ENCODE data around the gene BACE2. TPM values are rescaled to one million over a fixed set of nuclear protein-coding genes. Genes with fewer than 3 reads are reported as not detected.

The BACE2 gene
- total and polyA plus RNA-seq, 2 donors (not counting 3 experiments of a cell fraction or from before 2014, with no cell fraction given), result 113 to 184 TPM

DNA sequence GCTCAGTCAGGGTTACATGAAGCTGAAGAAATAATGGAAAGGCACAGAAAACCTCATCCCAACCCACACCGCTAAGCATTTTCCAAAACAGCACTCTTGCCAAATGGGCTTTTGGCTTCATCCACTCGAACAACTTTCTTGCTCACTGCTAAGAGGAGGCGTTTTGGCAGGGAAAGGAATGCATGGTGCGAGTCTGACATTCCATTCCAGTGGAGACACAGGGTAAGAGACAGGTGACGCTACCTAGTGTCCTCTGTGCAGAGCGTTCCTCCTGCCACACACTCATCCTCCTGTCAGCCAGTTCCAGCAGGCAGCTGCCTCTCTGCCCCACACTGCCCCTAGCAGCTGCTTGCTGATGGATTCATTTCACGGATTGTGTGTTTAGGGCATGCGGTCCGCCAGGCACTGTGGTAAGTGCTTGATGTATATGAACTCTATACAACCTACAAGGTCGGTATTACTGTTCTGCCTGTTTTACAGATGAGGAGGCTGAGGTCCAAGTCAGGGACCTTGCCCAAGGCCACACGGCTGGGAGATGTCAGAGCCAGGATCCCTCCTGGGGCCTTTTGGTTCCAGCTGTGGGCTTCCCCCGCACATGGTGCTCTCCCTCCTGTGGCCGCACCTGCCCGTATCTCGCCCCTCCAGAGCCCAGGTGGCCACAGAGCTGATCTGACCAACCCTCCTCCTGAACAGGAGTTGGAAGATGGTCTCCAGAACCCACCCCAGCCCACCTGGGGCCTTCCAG is 25.7 kb upstream of the BACE2 start:
- H3K4me3 ChIP-seq (replicated peaks in 1 of 3; ENCODE audit: insufficient read depth in 1 of 3, low read depth in 1 of 3, low read length in 3 of 3), result no peak overlapping the region
- POLR2A ChIA-PET, result no interaction called here
- H3K4me2 ChIP-seq (ENCODE audit: insufficient read depth, low read length), result no peak overlapping the region
- no peak overlapping the region for H3K27ac ChIP-seq (ENCODE audit: insufficient read depth, low read depth, low read length)
- no peaks in the 10 kb centered on the region for H3K9me1 ChIP-seq (replicated peaks; ENCODE audit: control insufficient read depth, extremely low read depth, insufficient read depth, low read length)
- no peak overlapping the region for H2AFZ ChIP-seq (ENCODE audit: low read depth, low read length)
- H3K36me3 ChIP-seq (ENCODE audit: control insufficient read depth in 2 of 2, extremely low read depth in 1 of 2, insufficient read depth in 2 of 2, low read length in 2 of 2), result no peaks in the 10 kb centered on the region
- BruUV-seq (replicated peaks), result no TSS peak
- no peaks in the 10 kb centered on the region for H3K9me3 ChIP-seq (replicated peaks; ENCODE audit: control insufficient read depth, insufficient read depth, low read length)
- CTCF ChIA-PET, result no interaction called here
- H3K79me2 ChIP-seq (ENCODE audit: control insufficient read depth, insufficient read depth, low read length), result no peaks in the 10 kb centered on the region
- intact Hi-C loops (cut with micrococcal nuclease), result no loop called here
- dilution Hi-C loops (cut with MboI; ENCODE audit: extremely low pct_ligation_motif_present, low sequenced_read_pairs), result no loop called here
- FAIRE-seq (no peak), DNase-seq (ENCODE audit: low read depth, low spot score) (no peak)
- no peaks in the 10 kb centered on the region for H4K20me1 ChIP-seq (replicated peaks; ENCODE audit: control insufficient read depth, extremely low read depth, insufficient read depth, low read length)
- TF ChIP-seq EZH2 (IDR thresholded peaks at IDR 0.05; ENCODE audit: borderline replicate concordance, low read depth, low read length, severe bottlenecking) (no peak), POLR2A (IDR thresholded peaks at IDR 0.05; ENCODE audit: low read depth, low read length) (no peak), MAX (IDR thresholded peaks at IDR 0.05; ENCODE audit: insufficient read depth, insufficient read length) (no peak), GATA2 (IDR thresholded peaks at IDR 0.05; ENCODE audit: insufficient read depth, insufficient read length, low read depth, low read length) (no peak), FOS (IDR thresholded peaks at IDR 0.05; ENCODE audit: borderline replicate concordance, insufficient read depth, low read length) (no peak), JUN (IDR thresholded peaks at IDR 0.05; ENCODE audit: borderline replicate concordance, insufficient read depth, insufficient read length, low read depth) (no peak), MYC (IDR thresholded peaks at IDR 0.05; ENCODE audit: low read depth, low read length) (no peak), CTCF (IDR thresholded peaks at IDR 0.05; ENCODE audit: extremely low read depth in 1 of 2, insufficient read depth in 1 of 2, low read depth in 1 of 2, low read length in 2 of 2) (no peak), POLR2AphosphoS5 (IDR thresholded peaks at IDR 0.05; ENCODE audit: insufficient read depth, low read depth, low read length) (no peak)
- H3K9ac ChIP-seq (replicated peaks; ENCODE audit: extremely low read depth, insufficient read depth, low read length), result no peak overlapping the region
- H3K27me3 ChIP-seq (ENCODE audit: control insufficient read depth in 2 of 2, insufficient read depth in 2 of 2, low read length in 2 of 2), result no peaks in the 10 kb centered on the region
- H3K4me1 ChIP-seq (ENCODE audit: control insufficient read depth, extremely low read depth, insufficient read depth, low read length), result no peaks in the 10 kb centered on the region
